Keratinocyte (primary cell): ENCODE measurements around the gene IARS2. TPM values are rescaled to one million over a fixed set of nuclear protein-coding genes. Genes with fewer than 3 reads are reported as not detected.

ENCODE experiments used
- DNase-seq: peaks from one replicate; pipeline ENCODE4 v3.0.0-alpha.2; 2011; ENCODE audit warnings: low read depth, missing footprints, low spot score
- FAIRE-seq: peaks from 2 replicates; lab custom pipeline; 2011; peaks lifted over from hg19 to GRCh38; lab: Jason Lieb, UNC
- H2AFZ ChIP-seq: 2 replicates; pipeline ENCODE4 v1.6.0; 2012; ENCODE audit warnings: low read length, control low read depth, inconsistent platforms; ENCODE audit not compliant: control insufficient read depth
- H3K27ac ChIP-seq: 2 replicates; pipeline ENCODE4 v1.5.1; 2011; ENCODE audit warnings: low read length; ENCODE audit not compliant: control insufficient read depth, insufficient read depth
- H3K27me3 ChIP-seq: 3 replicates; pipeline ENCODE4 v1.6.0; 2011; ENCODE audit warnings: low read length; ENCODE audit not compliant: control insufficient read depth, insufficient read depth; ENCODE audit errors: extremely low read depth
- H3K36me3 ChIP-seq, 2 experiments: 2 replicates in 1 of 2; 3 replicates in 1 of 2; pipeline ENCODE4 v1.5.1; 2011; ENCODE audit warnings: low read length in 2 of 2, mild to moderate bottlenecking in 1 of 2; ENCODE audit not compliant: control insufficient read depth in 2 of 2, insufficient read depth in 2 of 2; ENCODE audit errors: extremely low read depth in 1 of 2
- H3K4me1 ChIP-seq: 3 replicates; pipeline ENCODE4 v1.5.1; 2011; ENCODE audit warnings: low read length; ENCODE audit not compliant: control insufficient read depth, insufficient read depth; ENCODE audit errors: extremely low read depth
- H3K4me2 ChIP-seq: 3 replicates; pipeline ENCODE4 v1.6.0; 2011; ENCODE audit warnings: low read depth, low read length; ENCODE audit not compliant: control insufficient read depth, insufficient read depth; ENCODE audit errors: extremely low read depth
- H3K4me3 ChIP-seq, 3 experiments: fragments of 200-600 bp in 1 of 3; sonication (generic) in 1 of 3; 2 replicates in 2 of 3; 3 replicates in 1 of 3; pipeline ENCODE4 v1.5.1; 2011 to 2016; ENCODE audit warnings: low read length in 3 of 3, mild to moderate bottlenecking in 3 of 3, control low read depth in 2 of 3, inconsistent platforms in 1 of 3, low read depth in 1 of 3, mixed read lengths in 1 of 3, mixed run types in 1 of 3, moderate library complexity in 1 of 3; ENCODE audit not compliant: control insufficient read depth in 2 of 3, insufficient read depth in 2 of 3; ENCODE audit errors: extremely low read depth in 1 of 3
- H3K79me2 ChIP-seq: 2 replicates; pipeline ENCODE4 v1.6.0; 2012; ENCODE audit warnings: low read length; ENCODE audit not compliant: control insufficient read depth, insufficient read depth
- H3K9ac ChIP-seq: 3 replicates; pipeline ENCODE4 v1.6.0; 2011; ENCODE audit warnings: low read length; ENCODE audit not compliant: control insufficient read depth, insufficient read depth; ENCODE audit errors: extremely low read depth
- H3K9me1 ChIP-seq: 3 replicates; pipeline ENCODE4 v1.6.0; 2011; ENCODE audit warnings: low read length; ENCODE audit not compliant: control insufficient read depth, insufficient read depth; ENCODE audit errors: extremely low read depth
- H3K9me3 ChIP-seq: 2 replicates; pipeline ENCODE4 v1.5.1; 2012; ENCODE audit warnings: low read depth, low read length; ENCODE audit not compliant: control insufficient read depth
- H4K20me1 ChIP-seq: 3 replicates; pipeline ENCODE4 v1.6.0; 2011; ENCODE audit warnings: low read length; ENCODE audit not compliant: control insufficient read depth, insufficient read depth; ENCODE audit errors: extremely low read depth
- EZH2 ChIP-seq: IDR thresholded peaks from one replicate; pipeline ENCODE4 v1.6.1; 2012; ENCODE audit warnings: inconsistent platforms, mild to moderate bottlenecking, low read length, moderate library complexity
- dilution Hi-C: fragments of 300-500 bp; cut with MboI; formaldehyde crosslinking; loops from one replicate; pipeline ENCODE4 v1.7.0; 2020; ENCODE audit warnings: low sequenced_read_pairs; ENCODE audit not compliant: extremely low pct_ligation_motif_present
- polyA plus RNA-seq, 5 experiments: library from polyadenylated mRNA; depleted of rRNA in 3 of 5; stranded (reverse) in 3 of 5; stranded (forward) in 1 of 5; unstranded in 1 of 5; fragments of >200 nt; gene quantifications; 1 replicate in 1 of 5; 2 replicates in 3 of 5; 3 replicates in 1 of 5; pipeline versions ENCODE4 v1.2.1 to v1.2.3, GENCODE V29; 2011 to 2012; ENCODE audit warnings: missing spikeins in 2 of 5, low read depth in 1 of 5, low replicate concordance in 1 of 5
- TF ChIP-seq, protein P1 (sequence below), 3 experiments: IDR thresholded peaks in 1 of 3; conservative IDR thresholded peaks in 1 of 3; optimal IDR thresholded peaks in 1 of 3; 2 replicates in 2 of 3; 3 replicates in 1 of 3; pipeline versions ENCODE3 to v1.5.1; 2011; ENCODE audit warnings: low read length in 3 of 3, mild to moderate bottlenecking in 3 of 3, moderate library complexity in 2 of 3, control low read depth in 1 of 3, inconsistent platforms in 1 of 3; ENCODE audit not compliant: insufficient read depth in 2 of 3; ENCODE audit errors: extremely low read depth in 1 of 3

The IARS2 gene
- polyA plus RNA-seq, 1 donor (not counting 4 experiments of a cell fraction or from before 2014, with no cell fraction given) = 69.0 TPM

DNA sequence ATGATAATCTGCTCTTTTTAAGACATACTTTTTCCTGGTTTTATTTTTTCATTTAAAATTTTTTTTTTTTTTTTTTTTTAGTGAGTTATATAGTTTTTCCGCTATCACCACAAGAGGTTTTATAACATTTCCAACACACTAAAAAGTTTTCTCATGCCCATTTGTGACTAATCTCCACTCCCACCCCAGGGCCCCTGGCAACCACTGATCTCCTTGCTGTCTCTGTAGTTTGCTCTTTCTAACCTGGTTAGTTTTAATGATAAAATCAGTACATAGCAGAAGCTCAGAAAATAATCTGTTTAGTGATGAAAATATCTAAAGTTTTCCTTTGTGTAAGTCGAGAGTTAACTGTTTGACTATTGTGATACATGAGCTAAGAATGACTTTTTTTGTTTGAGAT lies 41.8 kb downstream of the IARS2 start:
- H3K79me2 ChIP-seq = no peaks in the 10 kb centered on the region
- H3K27ac ChIP-seq = no peak overlapping the region
- DNase-seq = no peak
- no peak overlapping the region for H3K9ac ChIP-seq
- no peak overlapping the region for H3K4me3 ChIP-seq
- TF ChIP-seq, protein P1, sequence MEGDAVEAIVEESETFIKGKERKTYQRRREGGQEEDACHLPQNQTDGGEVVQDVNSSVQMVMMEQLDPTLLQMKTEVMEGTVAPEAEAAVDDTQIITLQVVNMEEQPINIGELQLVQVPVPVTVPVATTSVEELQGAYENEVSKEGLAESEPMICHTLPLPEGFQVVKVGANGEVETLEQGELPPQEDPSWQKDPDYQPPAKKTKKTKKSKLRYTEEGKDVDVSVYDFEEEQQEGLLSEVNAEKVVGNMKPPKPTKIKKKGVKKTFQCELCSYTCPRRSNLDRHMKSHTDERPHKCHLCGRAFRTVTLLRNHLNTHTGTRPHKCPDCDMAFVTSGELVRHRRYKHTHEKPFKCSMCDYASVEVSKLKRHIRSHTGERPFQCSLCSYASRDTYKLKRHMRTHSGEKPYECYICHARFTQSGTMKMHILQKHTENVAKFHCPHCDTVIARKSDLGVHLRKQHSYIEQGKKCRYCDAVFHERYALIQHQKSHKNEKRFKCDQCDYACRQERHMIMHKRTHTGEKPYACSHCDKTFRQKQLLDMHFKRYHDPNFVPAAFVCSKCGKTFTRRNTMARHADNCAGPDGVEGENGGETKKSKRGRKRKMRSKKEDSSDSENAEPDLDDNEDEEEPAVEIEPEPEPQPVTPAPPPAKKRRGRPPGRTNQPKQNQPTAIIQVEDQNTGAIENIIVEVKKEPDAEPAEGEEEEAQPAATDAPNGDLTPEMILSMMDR (optimal IDR thresholded peaks at IDR 0.05 in 1 of 3, IDR thresholded peaks at IDR 0.05 in 1 of 3, conservative IDR thresholded peaks at IDR 0.05 in 1 of 3; ENCODE audit: extremely low read depth in 1 of 3, insufficient read depth in 2 of 3, low read length in 3 of 3) = no peak
- TF ChIP-seq EZH2 = no peak
- FAIRE-seq = no peak
- no peaks in the 10 kb centered on the region for H3K27me3 ChIP-seq
- H3K4me1 ChIP-seq = no peaks in the 10 kb centered on the region
- H3K9me3 ChIP-seq = no peaks in the 10 kb centered on the region
- no peak overlapping the region for H2AFZ ChIP-seq
- no peak overlapping the region for H3K4me2 ChIP-seq
- no peaks in the 10 kb centered on the region for H4K20me1 ChIP-seq
- no peaks in the 10 kb centered on the region for H3K9me1 ChIP-seq
- dilution Hi-C loops = no loop called here
- peaks cover 2 to 22% of the 10 kb centered on the region in 2 experiments for H3K36me3 ChIP-seq

DNA sequence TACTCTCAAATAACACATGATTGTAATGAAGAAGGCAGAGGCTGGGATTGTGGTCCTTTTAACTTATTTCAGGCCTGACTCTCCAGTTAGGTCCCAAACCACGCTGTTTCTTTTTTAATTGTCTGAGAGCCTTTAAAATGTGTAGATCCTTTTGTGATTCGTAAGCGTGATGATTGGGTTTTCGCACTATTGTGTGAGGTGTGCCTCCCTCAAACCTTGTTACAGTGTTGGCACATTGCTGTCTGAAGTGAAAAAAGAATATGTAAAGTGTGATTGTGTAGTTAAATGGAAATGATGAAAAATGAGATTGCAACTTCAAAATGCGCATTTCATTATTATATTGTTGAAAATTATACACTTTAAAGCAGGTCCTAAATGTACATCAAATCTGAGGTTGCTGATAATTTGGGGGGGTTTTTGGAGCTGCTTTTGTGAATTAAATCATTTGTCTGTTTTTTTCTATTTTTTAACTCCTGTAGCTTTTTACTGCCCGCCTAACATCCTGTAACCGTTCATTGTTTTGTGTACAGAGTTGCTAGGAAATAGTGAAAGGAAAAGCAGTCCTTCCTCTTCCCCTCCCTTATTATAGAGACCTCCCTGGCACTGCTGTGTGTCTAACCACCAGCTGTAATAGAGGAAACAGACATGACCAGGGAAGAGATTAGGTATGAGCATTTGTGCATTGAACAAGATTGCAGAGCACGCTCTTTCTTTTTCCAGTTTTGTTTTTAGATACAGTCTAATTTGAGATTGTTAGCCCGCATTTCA lies 43.3 kb downstream of the IARS2 start:
- H3K9me1 ChIP-seq = no peaks in the 10 kb centered on the region
- dilution Hi-C loops = no loop called here
- no peaks in the 10 kb centered on the region for H3K79me2 ChIP-seq
- H3K9me3 ChIP-seq = no peaks in the 10 kb centered on the region
- no peaks in the 10 kb centered on the region for H3K27me3 ChIP-seq
- no peak overlapping the region for H3K27ac ChIP-seq
- no peak overlapping the region for H3K9ac ChIP-seq
- H3K4me3 ChIP-seq = no peak overlapping the region
- no peak overlapping the region for H3K4me2 ChIP-seq
- FAIRE-seq (no peak), DNase-seq (no peak)
- TF ChIP-seq EZH2 = no peak
- TF ChIP-seq, protein P1 (optimal IDR thresholded peaks at IDR 0.05 in 1 of 3, IDR thresholded peaks at IDR 0.05 in 1 of 3, conservative IDR thresholded peaks at IDR 0.05 in 1 of 3; ENCODE audit: extremely low read depth in 1 of 3, insufficient read depth in 2 of 3, low read length in 3 of 3) = no peak
- H4K20me1 ChIP-seq = no peaks in the 10 kb centered on the region
- no peak overlapping the region for H2AFZ ChIP-seq
- no peaks in the 10 kb centered on the region for H3K4me1 ChIP-seq
- peaks cover 2 to 24% of the 10 kb centered on the region in 2 experiments for H3K36me3 ChIP-seq
